MCF 10A (cell line): ENCODE measurements around the gene KCNAB1. TPM values are rescaled to one million over a fixed set of nuclear protein-coding genes. Genes with fewer than 3 reads are reported as not detected.

ENCODE experiments used
- BruUV-seq: library from RNA; stranded (reverse); fragments of 400-500 nt; replicated peaks from 2 replicates; lab custom pipeline; 2021; lab: Mats Ljungman, UMichigan
- CTCF ChIA-PET: fragments of 300-600 bp; sonication (Branson Sonifier 250); formaldehyde crosslinking; extraction: SDS; loops from one replicate; lab custom pipeline; 2021; ENCODE audit warnings: antibody characterized with exemption, inconsistent platforms; lab: Yijun Ruan, JAX
- POLR2A ChIA-PET: fragments of 300-600, 350-650 bp; sonication (Branson Sonifier 250); formaldehyde crosslinking; extraction: SDS; loops from one replicate; lab custom pipeline; 2020; ENCODE audit warnings: antibody characterized with exemption, inconsistent platforms; lab: Yijun Ruan, JAX
- DNase-seq: peaks from one replicate; pipeline ENCODE4 v3.0.0-alpha.2; 2018; ENCODE audit not compliant: unreplicated experiment
- H3K27ac Mint-ChIP-seq: one replicate; pipeline ENCODE4 v1.8.0; 2022; ENCODE audit warnings: mild to moderate bottlenecking, low read depth, mixed read lengths; ENCODE audit not compliant: unreplicated experiment
- H3K27me3 Mint-ChIP-seq: one replicate; pipeline ENCODE4 v1.8.0; 2022; ENCODE audit warnings: mixed read lengths; ENCODE audit not compliant: insufficient read depth, unreplicated experiment
- H3K36me3 Mint-ChIP-seq: one replicate; pipeline ENCODE4 v1.8.0; 2022; ENCODE audit warnings: mild to moderate bottlenecking, moderate library complexity, mixed read lengths; ENCODE audit not compliant: insufficient read depth, unreplicated experiment
- H3K4me1 Mint-ChIP-seq: one replicate; pipeline ENCODE4 v1.8.0; 2022; ENCODE audit warnings: mixed read lengths; ENCODE audit not compliant: insufficient read depth, unreplicated experiment
- H3K4me3 Mint-ChIP-seq: one replicate; pipeline ENCODE4 v1.8.0; 2022; ENCODE audit warnings: mild to moderate bottlenecking, moderate library complexity, mixed read lengths; ENCODE audit not compliant: unreplicated experiment
- H3K9me3 Mint-ChIP-seq: one replicate; pipeline ENCODE4 v1.8.0; 2022; ENCODE audit warnings: mixed read lengths; ENCODE audit not compliant: unreplicated experiment
- intact Hi-C: fragments of 100-400 bp; cut with micrococcal nuclease; formaldehyde crosslinking; loops from 2 replicates; pipeline ENCODE4 v1.14.1; 2022
- total RNA-seq: library from RNA; stranded (reverse); gene quantifications from 2 replicates; pipeline ENCODE4 v1.2.3, GENCODE V29; 2022
- TF ChIP-seq, protein P1 (sequence below): fragments of 200-600 bp; IDR thresholded peaks from one replicate; pipeline ENCODE4 v1.8.0; 2022; ENCODE audit warnings: antibody characterized with exemption, mild to moderate bottlenecking; ENCODE audit not compliant: unreplicated experiment

The KCNAB1 gene
- total RNA-seq, 1 experiment from 2014 or later, result 0.44 TPM

DNA sequence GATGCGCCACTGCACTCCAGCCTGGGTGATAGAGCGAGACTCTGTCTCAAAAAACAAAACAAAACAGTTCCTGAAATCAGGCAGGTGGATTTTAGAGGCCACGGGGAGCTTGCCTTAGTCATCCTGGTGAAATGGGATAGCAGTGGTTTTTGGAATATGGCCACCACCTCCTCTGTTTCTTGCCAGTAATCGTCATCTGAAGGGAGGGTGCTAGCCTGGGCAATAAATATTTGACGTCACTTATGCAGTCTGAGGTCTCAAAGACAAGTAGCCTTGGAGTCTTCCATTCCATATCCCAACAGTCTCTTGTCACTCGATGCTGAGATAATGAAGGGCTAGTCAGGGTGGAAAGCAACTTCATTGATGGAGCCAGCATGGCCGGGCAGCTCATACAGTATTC is 55.2 kb downstream of the KCNAB1 start:
- TF ChIP-seq, protein P1, sequence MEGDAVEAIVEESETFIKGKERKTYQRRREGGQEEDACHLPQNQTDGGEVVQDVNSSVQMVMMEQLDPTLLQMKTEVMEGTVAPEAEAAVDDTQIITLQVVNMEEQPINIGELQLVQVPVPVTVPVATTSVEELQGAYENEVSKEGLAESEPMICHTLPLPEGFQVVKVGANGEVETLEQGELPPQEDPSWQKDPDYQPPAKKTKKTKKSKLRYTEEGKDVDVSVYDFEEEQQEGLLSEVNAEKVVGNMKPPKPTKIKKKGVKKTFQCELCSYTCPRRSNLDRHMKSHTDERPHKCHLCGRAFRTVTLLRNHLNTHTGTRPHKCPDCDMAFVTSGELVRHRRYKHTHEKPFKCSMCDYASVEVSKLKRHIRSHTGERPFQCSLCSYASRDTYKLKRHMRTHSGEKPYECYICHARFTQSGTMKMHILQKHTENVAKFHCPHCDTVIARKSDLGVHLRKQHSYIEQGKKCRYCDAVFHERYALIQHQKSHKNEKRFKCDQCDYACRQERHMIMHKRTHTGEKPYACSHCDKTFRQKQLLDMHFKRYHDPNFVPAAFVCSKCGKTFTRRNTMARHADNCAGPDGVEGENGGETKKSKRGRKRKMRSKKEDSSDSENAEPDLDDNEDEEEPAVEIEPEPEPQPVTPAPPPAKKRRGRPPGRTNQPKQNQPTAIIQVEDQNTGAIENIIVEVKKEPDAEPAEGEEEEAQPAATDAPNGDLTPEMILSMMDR, result no peak
- intact Hi-C loops, result no loop called here
- ChIA-PET POLR2A (interaction anchor here (0.6 kb wide), 1 partner anchor 1922 kb away, joined by 4 read pairs; no protein-coding TSS in a partner anchor), CTCF (interaction anchor here (0.6 to 4.0 kb wide), 4 partner anchors 274 to 906 kb away, joined by 3 to 29 read pairs (median 12); no protein-coding TSS in a partner anchor)
- no TSS peak for BruUV-seq
- Mint-ChIP-seq H3K9me3 (no peaks in the 10 kb centered on the region), H3K27ac (no peak overlapping the region), H3K36me3 (no peaks in the 10 kb centered on the region), H3K4me1 (no peaks in the 10 kb centered on the region), H3K4me3 (no peak overlapping the region), H3K27me3 (no peaks in the 10 kb centered on the region)
- DNase-seq, result peak; percentile 51

GRCh38 chr3:156176048-156176447 is 55.7 kb downstream of the KCNAB1 start:
- H3K27me3 Mint-ChIP-seq, result no peaks in the 10 kb centered on the region
- intact Hi-C loops, result no loop called here
- H3K36me3 Mint-ChIP-seq, result no peaks in the 10 kb centered on the region
- peaks cover 3% of the 10 kb centered on the region for H3K4me1 Mint-ChIP-seq
- no peak for DNase-seq
- H3K27ac Mint-ChIP-seq, result no peak overlapping the region
- TF ChIP-seq, protein P1, result no peak
- H3K9me3 Mint-ChIP-seq, result no peaks in the 10 kb centered on the region
- ChIA-PET CTCF (interaction anchor here (3.0 to 4.0 kb wide), 2 partner anchors 274 to 333 kb away, joined by 20 to 29 read pairs; no protein-coding TSS in a partner anchor), POLR2A (no interaction called here)
- BruUV-seq, result no TSS peak
- H3K4me3 Mint-ChIP-seq, result no peak overlapping the region

GRCh38 chr3:156176629-156177210 is 56.3 kb downstream of the KCNAB1 start:
- intact Hi-C loops, result no loop called here
- Mint-ChIP-seq H3K4me3 (no peak overlapping the region), H3K9me3 (no peaks in the 10 kb centered on the region), H3K27ac (no peak overlapping the region), H3K36me3 (no peaks in the 10 kb centered on the region), H3K4me1 (peaks cover 9% of the 10 kb centered on the region), H3K27me3 (no peaks in the 10 kb centered on the region)
- CTCF ChIA-PET, result interaction anchor here (4.0 kb wide), 1 partner anchor 273 kb away, joined by 20 read pairs; no protein-coding TSS in a partner anchor
- BruUV-seq, result no TSS peak
- TF ChIP-seq, protein P1, result no peak
- DNase-seq, result no peak
- POLR2A ChIA-PET, result no interaction called here

GRCh38 chr3:156180077-156180476 is 59.7 kb downstream of the KCNAB1 start:
- no peak for DNase-seq
- BruUV-seq, result no TSS peak
- Mint-ChIP-seq H3K4me1 (peaks cover 10% of the 10 kb centered on the region), H3K27me3 (no peaks in the 10 kb centered on the region), H3K36me3 (no peaks in the 10 kb centered on the region), H3K9me3 (no peaks in the 10 kb centered on the region), H3K4me3 (no peak overlapping the region), H3K27ac (no peak overlapping the region)
- TF ChIP-seq, protein P1, result no peak
- CTCF ChIA-PET, result interaction anchor here (0.6 to 1.1 kb wide), 2 partner anchors 20 to 249 kb away, joined by 3 read pairs; no protein-coding TSS in a partner anchor
- POLR2A ChIA-PET, result interaction anchor here (0.6 to 0.7 kb wide), 3 partner anchors 178 to 1016 kb away, joined by 3 to 5 read pairs (median 3); no protein-coding TSS in a partner anchor
- intact Hi-C loops, result no loop called here
